Natural killer cell (primary cell): ENCODE measurements around the gene C8G. TPM values are rescaled to one million over a fixed set of nuclear protein-coding genes. Genes with fewer than 3 reads are reported as not detected.
A peak's percentile ranks its signal among the peaks of the same experiment; 100 is the strongest.

ENCODE experiments used
- ATAC-seq, 3 donors: fragments of 150-1000 bp in 2 of 3; fragments of 200-7000 bp in 1 of 3; cut with Tn5 transposase; 1 replicate in 1 of 3; 2 replicates in 2 of 3; pipeline ENCODE4 v1.10.0; 2021; ENCODE audit warnings: mild to moderate bottlenecking in 2 of 3, moderate library complexity in 2 of 3
- DNase-seq, 2 donors: peaks; one replicate each; pipeline versions ENCODE4 v3.0.0 to v3.0.0-alpha.2; 2013 to 2021; ENCODE audit warnings: mixed read lengths in 1 of 2
- H3K27ac ChIP-seq: one replicate; pipeline ENCODE4 v1.5.1; 2013; ENCODE audit warnings: mild to moderate bottlenecking, low read length
- H3K27me3 ChIP-seq: one replicate; pipeline ENCODE4 v1.6.1; 2013; ENCODE audit warnings: low read length; ENCODE audit not compliant: control insufficient read depth, insufficient read depth
- H3K36me3 ChIP-seq: one replicate; pipeline ENCODE4 v1.6.1; 2013; ENCODE audit warnings: low read length; ENCODE audit not compliant: control insufficient read depth, insufficient read depth
- H3K4me1 ChIP-seq: one replicate; pipeline ENCODE4 v1.6.1; 2013; ENCODE audit warnings: low read length; ENCODE audit not compliant: control insufficient read depth, insufficient read depth
- H3K4me3 ChIP-seq: one replicate; pipeline ENCODE4 v1.5.1; 2013; ENCODE audit warnings: low read length
- H3K9me3 ChIP-seq: one replicate; pipeline ENCODE4 v1.6.1; 2013; ENCODE audit warnings: low read length; ENCODE audit not compliant: control insufficient read depth, insufficient read depth
- H3K27ac Mint-ChIP-seq, 2 donors: one replicate each; pipeline ENCODE4 v1.8.0; 2022; ENCODE audit warnings: mild to moderate bottlenecking in 2 of 2, mixed read lengths in 2 of 2, moderate library complexity in 1 of 2
- H3K27me3 Mint-ChIP-seq, 2 donors: one replicate each; pipeline ENCODE4 v1.8.0; 2022; ENCODE audit warnings: low read depth in 2 of 2, mixed read lengths in 2 of 2
- H3K36me3 Mint-ChIP-seq: one replicate; pipeline ENCODE4 v1.8.0; 2022; ENCODE audit warnings: mixed read lengths
- H3K4me1 Mint-ChIP-seq, 2 donors: one replicate each; pipeline ENCODE4 v1.8.0; 2022; ENCODE audit warnings: mixed read lengths in 2 of 2
- H3K4me3 Mint-ChIP-seq: one replicate; pipeline ENCODE4 v1.8.0; 2022; ENCODE audit warnings: mild to moderate bottlenecking, moderate library complexity, mixed read lengths
- H3K9me3 Mint-ChIP-seq, 2 donors: one replicate each; pipeline ENCODE4 v1.8.0; 2022; ENCODE audit warnings: mixed read lengths in 2 of 2
- CTCF ChIP-seq: fragments of 200-600 bp; IDR thresholded peaks from one replicate; pipeline ENCODE4 v1.8.0; 2022; ENCODE audit warnings: antibody characterized with exemption
- WGBS: methylation state at CpG from one replicate; pipeline ENCODE4 v1.1.7; 2013; ENCODE audit warnings: missing lambda C conversion rate; ENCODE audit not compliant: insufficient coverage; 5-methylcytosine and 5-hydroxymethylcytosine counted together
- intact Hi-C: fragments of 100-400 bp; cut with micrococcal nuclease; formaldehyde crosslinking; loops from one replicate; pipeline ENCODE4 v1.14.2; 2022
- total RNA-seq, 4 donors: library from RNA; stranded (reverse); fragments of 120-200 nt in 1 of 4; gene quantifications; one replicate each; pipeline versions ENCODE4 v1.2.3 to v1.2.4, GENCODE V29; 2013 to 2022

C8G gene
- total RNA-seq, 3 donors from 2014 or later (not counting 1 experiment from before 2014, with no cell fraction given) = 3.9 to 8.5 (median 7.3) TPM

- ATAC-seq (no peak), DNase-seq (no peak)
- H3K9me3 Mint-ChIP-seq = no peaks in the 10 kb centered on the region
- H3K27ac Mint-ChIP-seq = peak within 1 kb of the TSS in 1 of 2 donors; percentile 2
- H3K36me3 Mint-ChIP-seq = no peaks in the 10 kb centered on the region
- Histone ChIP-seq H3K36me3 (no peaks in the 10 kb centered on the region), H3K4me1 (peaks cover 20% of the 10 kb centered on the region), H3K27me3 (peaks cover 10% of the 10 kb centered on the region), H3K27ac (no peak within 1 kb of the TSS), H3K4me3 (no peak within 1 kb of the TSS), H3K9me3 (no peaks in the 10 kb centered on the region)
- no peak for TF ChIP-seq CTCF
- 86% methylated on average over 18 of the region's 18 CpGs for WGBS
- intact Hi-C loops = no loop called here
- peaks cover 0 to 7% of the 10 kb centered on the region in 2 donors for H3K27me3 Mint-ChIP-seq
- H3K4me3 Mint-ChIP-seq = no peak within 1 kb of the TSS
- H3K4me1 Mint-ChIP-seq = peaks cover 0 to 9% of the 10 kb centered on the region in 2 donors
Measured at GRCh38 chr9:136982232-136983051, 37.4 kb downstream of the C8G start, which contains the start of gene LCNL1. TSS of gene LCNL1 (plus strand) at chr9:136982993. CDS start at chr9:136983587, 594 bp downstream.

GRCh38 chr9:136983167-136983566 lies 38.1 kb downstream of the C8G start:
- no peaks in the 10 kb centered on the region for H3K36me3 ChIP-seq
- peaks cover 0 to 11% of the 10 kb centered on the region in 2 donors for H3K27me3 Mint-ChIP-seq
- no peak overlapping the region for H3K27ac ChIP-seq
- H3K4me3 ChIP-seq = no peak overlapping the region
- intact Hi-C loops = no loop called here
- no peak overlapping the region for H3K4me3 Mint-ChIP-seq
- no peak for ATAC-seq
- no peak for TF ChIP-seq CTCF
- H3K27ac Mint-ChIP-seq = no peak overlapping the region
- DNase-seq = no peak
- H3K9me3 ChIP-seq = no peaks in the 10 kb centered on the region
- 56% methylated on average over 7 of the region's 9 CpGs for WGBS
- H3K27me3 ChIP-seq = peaks cover 11% of the 10 kb centered on the region
- peaks cover 0 to 7% of the 10 kb centered on the region in 2 donors for H3K4me1 Mint-ChIP-seq
- peaks cover 13% of the 10 kb centered on the region for H3K4me1 ChIP-seq
- no peaks in the 10 kb centered on the region for H3K9me3 Mint-ChIP-seq
- no peaks in the 10 kb centered on the region for H3K36me3 Mint-ChIP-seq

GRCh38 chr9:136983656-136984314 lies 38.7 kb downstream of the C8G start:
- ATAC-seq (no peak), DNase-seq (no peak)
- peaks cover 0 to 7% of the 10 kb centered on the region in 2 donors for H3K4me1 Mint-ChIP-seq
- peak overlapping the region in 1 of 2 donors; percentile 2 for H3K27ac Mint-ChIP-seq
- no peaks in the 10 kb centered on the region for H3K36me3 Mint-ChIP-seq
- H3K36me3 ChIP-seq = no peaks in the 10 kb centered on the region
- H3K4me3 ChIP-seq = no peak overlapping the region
- no peaks in the 10 kb centered on the region for H3K9me3 Mint-ChIP-seq
- H3K9me3 ChIP-seq = no peaks in the 10 kb centered on the region
- H3K4me3 Mint-ChIP-seq = no peak overlapping the region
- 82% methylated on average over 10 of the region's 11 CpGs for WGBS
- peaks cover 11% of the 10 kb centered on the region for H3K27me3 ChIP-seq
- intact Hi-C loops = no loop called here
- no peak for TF ChIP-seq CTCF
- peaks cover 0 to 11% of the 10 kb centered on the region in 2 donors for H3K27me3 Mint-ChIP-seq
- no peak overlapping the region for H3K27ac ChIP-seq
- H3K4me1 ChIP-seq = peaks cover 10% of the 10 kb centered on the region
